NCI-H146 treated with DMSO at 0.1 percent for 48 hours (cell line): ENCODE data around the gene TOLLIP.
"Not testable (repeated sequence)": the region's sequence is repeated elsewhere in the genome, so short reads cannot be mapped to it uniquely, and the experiment has no call there.

Source experiments
- DNase-seq: peaks from one replicate; lab custom pipeline; 2025; ENCODE audit not compliant: unreplicated experiment; lab: John Stamatoyannopoulos, UW

The TOLLIP gene

GRCh38 chr11:1250411-1250810, 59.0 kb downstream of the TOLLIP start:
- not testable (repeated sequence) for DNase-seq

DNA sequence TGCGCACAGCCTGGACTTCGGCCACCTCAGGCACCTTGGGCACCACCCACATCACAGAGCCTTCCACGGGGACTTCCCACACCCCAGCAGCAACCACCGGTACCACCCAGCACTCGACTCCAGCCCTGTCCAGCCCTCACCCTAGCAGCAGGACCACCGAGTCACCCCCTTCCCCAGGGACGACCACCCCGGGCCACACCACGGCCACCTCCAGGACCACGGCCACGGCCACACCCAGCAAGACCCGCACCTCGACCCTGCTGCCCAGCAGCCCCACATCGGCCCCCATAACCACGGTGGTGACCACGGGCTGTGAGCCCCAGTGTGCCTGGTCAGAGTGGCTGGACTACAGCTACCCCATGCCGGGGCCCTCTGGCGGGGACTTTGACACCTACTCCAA, 60.5 kb downstream of the TOLLIP start:
- DNase-seq, result not testable (repeated sequence)

DNA sequence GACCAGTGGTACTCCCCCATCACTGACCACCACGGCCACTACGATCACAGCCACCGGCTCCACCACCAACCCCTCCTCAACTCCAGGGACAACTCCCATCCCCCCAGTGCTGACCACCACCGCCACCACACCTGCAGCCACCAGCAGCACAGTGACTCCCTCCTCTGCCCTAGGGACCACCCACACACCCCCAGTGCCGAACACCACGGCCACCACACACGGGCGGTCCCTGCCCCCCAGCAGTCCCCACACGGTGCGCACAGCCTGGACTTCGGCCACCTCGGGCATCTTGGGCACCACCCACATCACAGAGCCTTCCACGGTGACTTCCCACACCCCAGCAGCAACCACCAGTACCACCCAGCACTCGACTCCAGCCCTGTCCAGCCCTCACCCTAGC, 62.4 kb downstream of the TOLLIP start:
- not testable (repeated sequence) for DNase-seq

GRCh38 chr11:1246301-1246700, 63.1 kb downstream of the TOLLIP start:
- DNase-seq, result not testable (repeated sequence)

DNA sequence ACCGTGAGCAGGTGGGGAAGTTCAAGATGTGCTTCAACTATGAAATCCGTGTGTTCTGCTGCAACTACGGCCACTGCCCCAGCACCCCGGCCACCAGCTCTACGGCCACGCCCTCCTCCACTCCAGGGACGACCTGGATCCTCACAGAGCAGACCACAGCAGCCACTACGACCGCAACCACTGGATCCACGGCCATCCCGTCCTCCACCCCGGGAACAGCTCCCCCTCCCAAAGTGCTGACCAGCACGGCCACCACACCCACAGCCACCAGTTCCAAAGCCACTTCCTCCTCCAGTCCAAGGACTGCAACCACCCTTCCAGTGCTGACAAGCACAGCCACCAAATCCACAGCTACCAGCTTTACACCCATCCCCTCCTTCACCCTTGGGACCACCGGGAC, 63.7 kb downstream of the TOLLIP start:
- DNase-seq, result not testable (repeated sequence)

DNA sequence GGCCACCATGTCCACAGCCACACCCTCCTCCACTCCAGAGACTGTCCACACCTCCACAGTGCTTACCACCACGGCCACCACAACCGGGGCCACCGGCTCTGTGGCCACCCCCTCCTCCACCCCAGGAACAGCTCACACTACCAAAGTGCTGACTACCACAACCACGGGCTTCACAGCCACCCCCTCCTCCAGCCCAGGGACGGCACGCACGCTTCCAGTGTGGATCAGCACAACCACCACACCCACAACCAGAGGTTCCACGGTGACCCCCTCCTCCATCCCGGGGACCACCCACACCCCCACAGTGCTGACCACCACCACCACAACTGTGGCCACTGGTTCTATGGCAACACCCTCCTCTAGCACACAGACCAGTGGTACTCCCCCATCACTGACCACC, 64.9 kb downstream of the TOLLIP start:
- not testable (repeated sequence) for DNase-seq

DNA sequence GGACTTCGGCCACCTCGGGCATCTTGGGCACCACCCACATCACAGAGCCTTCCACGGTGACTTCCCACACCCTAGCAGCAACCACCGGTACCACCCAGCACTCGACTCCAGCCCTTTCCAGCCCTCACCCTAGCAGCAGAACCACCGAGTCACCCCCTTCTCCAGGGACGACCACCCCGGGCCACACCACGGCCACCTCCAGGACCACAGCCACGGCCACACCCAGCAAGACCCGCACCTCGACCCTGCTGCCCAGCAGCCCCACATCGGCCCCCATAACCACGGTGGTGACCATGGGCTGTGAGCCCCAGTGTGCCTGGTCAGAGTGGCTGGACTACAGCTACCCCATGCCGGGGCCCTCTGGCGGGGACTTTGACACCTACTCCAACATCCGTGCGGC, 65.9 kb downstream of the TOLLIP start:
- DNase-seq, result not testable (repeated sequence)

DNA sequence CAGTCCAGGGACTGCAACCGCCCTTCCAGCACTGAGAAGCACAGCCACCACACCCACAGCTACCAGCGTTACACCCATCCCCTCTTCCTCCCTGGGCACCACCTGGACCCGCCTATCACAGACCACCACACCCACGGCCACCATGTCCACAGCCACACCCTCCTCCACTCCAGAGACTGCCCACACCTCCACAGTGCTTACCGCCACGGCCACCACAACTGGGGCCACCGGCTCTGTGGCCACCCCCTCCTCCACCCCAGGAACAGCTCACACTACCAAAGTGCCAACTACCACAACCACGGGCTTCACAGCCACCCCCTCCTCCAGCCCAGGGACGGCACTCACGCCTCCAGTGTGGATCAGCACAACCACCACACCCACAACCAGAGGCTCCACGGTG, 66.7 kb downstream of the TOLLIP start:
- not testable (repeated sequence) for DNase-seq

DNA sequence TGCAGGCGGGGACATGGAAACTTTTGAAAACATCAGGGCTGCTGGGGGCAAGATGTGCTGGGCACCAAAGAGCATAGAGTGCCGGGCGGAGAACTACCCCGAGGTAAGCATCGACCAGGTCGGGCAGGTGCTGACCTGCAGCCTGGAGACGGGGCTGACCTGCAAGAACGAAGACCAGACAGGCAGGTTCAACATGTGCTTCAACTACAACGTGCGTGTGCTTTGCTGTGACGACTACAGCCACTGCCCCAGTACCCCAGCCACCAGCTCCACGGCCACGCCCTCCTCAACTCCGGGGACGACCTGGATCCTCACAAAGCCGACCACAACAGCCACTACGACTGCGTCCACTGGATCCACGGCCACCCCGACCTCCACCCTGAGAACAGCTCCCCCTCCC, 67.1 kb downstream of the TOLLIP start:
- no peak for DNase-seq

GRCh38 chr11:1241706-1242105, 67.7 kb downstream of the TOLLIP start:
- no peak for DNase-seq

- no peak for DNase-seq
Measured at GRCh38 chr11:1240771-1241170, 68.7 kb downstream of the TOLLIP start.

- no peak for DNase-seq
Measured at GRCh38 chr11:1239596-1240205, 69.7 kb downstream of the TOLLIP start.

DNA sequence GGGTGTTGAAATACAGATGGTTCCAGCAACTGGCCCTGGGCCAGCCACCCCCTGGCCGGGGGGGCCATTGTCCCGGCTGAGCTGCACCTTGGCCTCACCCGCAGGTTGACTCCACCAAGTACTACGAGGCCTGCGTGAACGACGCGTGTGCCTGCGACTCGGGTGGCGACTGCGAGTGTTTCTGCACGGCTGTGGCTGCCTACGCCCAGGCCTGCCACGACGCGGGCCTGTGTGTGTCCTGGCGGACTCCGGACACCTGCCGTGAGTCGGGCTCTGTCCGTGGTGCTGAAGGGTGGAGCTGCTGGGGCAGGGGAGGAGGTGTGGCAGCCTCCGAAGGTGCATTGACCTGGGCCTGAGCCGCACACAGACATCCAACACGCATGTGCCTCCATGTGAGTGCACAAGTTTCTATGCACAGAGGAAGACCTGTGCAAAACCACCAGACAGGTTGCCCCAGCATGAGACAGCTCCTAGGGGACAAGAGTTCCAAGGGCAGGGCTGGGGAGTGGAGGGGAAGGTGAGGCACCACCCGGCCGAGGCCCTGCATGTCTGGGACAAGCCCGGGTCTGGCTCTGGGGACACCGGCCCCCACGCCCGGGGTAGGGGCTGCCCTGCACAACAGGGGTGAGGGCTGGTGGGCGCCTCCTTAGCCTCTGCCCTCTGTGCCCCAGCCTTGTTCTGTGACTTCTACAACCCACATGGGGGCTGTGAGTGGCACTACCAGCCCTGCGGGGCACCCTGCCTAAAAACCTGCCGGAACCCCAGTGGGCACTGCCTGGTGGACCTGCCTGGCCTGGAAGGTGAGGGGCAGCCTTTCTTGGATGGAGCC, 70.5 kb downstream of the TOLLIP start:
- DNase-seq, result no peak

DNA sequence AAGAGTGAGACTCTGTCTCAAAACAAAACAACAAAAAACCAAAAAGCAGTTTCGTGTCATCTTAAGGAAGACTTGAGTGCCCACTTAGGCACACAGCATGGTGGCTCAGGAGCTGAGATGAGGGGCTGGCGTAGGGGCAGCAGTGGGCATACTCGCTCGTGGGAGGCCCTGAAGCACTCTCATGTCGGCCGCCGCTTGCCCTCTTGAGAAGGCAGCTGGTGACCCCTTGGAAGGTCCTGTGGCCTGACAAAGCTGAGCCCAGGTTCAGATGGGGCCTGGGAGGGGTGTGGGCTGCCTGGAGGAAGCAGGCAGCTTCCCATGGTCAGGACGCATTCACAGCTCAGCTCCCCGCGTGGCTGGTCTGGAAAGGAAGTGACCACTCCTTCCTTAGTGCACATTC, 71.6 kb downstream of the TOLLIP start:
- DNase-seq, result no peak

DNA sequence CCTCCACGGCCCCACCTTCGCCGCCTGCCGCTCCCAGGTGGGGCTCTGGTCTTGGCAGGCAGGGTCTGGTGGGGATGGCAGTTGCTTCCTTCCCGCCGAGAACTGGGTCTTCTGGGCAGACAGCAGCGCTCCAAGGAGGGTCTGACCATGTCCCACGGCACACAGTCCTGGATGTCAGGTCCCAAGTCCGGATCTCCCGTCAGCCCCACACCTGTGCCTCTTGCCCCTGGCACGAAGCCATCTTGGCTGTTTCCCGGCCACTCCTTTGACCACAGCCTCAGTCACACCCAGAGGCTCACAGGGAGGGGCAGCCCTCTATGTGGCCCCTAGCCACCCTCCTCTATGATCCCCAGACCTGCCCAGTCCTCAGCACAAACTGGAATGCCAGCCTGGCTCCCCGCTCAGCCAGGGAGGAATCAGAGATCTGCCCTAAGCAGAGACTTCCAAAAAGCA, 72.3 kb downstream of the TOLLIP start:
- no peak for DNase-seq

DNA sequence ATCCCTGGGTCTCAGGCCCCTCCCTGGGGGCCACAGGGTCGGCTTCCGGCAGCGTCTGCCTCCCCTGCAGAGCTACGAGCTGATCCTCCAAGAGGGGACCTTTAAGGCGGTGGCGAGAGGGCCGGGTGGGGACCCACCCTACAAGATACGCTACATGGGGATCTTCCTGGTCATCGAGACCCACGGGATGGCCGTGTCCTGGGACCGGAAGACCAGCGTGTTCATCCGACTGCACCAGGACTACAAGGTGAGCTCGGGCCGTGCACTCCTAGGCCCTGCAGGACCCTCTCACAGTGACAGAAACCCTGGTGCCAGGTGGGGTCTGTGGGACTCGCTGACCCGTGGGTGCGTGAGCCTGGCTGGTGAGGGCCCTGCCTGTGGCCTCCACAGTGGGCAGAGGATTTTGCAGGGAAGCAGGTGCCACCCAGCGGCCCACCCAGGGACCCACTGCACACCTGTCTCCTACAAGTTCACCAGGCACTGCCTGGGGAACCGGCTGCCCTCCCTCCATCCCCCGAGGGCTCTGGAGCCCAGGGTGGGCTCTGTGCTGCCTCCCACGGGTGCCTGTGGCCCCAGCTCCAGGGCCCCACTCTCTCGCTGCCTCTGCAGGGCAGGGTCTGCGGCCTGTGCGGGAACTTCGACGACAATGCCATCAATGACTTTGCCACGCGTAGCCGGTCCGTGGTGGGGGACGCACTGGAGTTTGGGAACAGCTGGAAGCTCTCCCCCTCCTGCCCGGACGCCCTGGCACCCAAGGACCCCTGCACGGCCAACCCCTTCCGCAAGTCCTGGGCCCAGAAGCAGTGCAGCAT, 72.9 kb downstream of the TOLLIP start:
- no peak for DNase-seq

DNA sequence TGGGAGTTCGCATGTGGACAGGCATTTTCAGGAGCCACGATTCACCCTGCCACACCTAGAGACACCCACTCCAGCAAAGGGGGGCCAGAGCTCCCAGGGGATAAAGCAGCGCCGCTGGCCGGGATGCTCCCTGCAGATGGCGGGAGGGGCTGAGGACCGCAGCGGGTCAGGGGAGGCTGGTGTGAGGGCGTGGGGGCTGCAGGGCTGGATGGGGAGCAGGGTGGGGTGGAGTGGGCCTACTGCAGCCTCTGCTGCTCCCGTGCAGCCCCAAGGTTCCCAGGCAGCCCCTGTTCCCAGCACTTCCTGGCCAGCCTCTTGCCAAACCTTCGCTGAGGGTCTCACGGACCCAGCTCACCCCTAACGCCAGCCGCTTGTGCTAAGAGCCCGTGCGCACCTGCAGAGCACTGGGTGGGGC, 73.5 kb downstream of the TOLLIP start:
- DNase-seq, result no peak

GRCh38 chr11:1235306-1235900, 74.0 kb downstream of the TOLLIP start:
- no peak for DNase-seq

DNA sequence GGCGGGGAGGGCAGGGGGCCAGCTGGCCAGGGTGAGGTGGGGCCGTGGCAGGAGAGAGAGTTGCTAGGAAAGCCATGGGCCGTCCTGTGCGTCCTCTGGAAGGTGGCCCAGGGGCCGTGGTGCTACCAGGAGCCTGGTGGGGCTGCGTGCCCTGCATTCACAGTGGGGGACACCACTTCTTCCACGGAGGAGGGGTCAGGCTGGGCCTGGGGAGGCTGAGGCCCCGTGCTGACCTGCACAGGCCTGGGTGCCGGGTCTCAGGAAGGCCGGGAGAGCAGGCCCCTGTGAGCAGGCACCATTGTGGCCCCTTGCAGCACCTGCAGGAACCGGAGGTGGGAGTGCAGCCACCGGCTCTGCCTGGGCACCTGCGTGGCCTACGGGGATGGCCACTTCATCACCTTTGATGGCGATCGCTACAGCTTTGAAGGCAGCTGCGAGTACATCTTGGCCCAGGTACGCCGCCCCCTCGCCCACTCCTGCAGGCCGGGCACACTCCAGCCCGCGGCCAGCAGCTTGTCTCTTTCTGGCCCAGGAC, 74.6 kb downstream of the TOLLIP start:
- no peak for DNase-seq

DNA sequence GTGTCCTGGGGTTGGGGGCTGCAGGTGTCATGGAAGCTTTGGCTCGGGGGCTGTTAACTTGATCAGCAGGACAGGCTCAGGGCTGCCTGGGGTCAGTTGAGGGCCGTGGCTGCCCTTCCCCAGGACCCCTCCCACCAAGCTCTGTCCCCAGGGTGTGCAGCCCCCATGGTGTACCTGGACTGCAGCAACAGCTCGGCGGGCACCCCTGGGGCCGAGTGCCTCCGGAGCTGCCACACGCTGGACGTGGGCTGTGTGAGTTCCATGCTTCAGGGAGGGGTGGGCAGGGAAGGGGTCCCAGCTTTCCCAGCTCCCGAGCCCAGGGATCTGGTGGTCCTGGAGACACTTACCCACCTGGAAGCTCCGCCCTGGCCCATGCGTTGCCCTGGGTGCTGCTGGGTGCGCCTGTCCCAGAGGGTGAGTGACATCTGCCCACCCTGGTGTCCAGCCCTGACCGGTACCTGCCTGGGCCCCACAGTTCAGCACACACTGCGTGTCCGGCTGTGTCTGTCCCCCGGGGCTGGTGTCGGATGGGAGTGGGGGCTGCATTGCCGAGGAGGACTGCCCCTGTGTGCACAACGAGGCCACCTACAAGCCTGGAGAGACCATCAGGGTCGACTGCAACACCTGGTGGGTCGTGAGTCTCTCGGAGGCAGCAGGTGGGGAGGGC, 75.2 kb downstream of the TOLLIP start:
- DNase-seq, result no peak
